CD8-positive, alpha-beta memory T cell (primary cell): ENCODE measurements around the gene KCNQ5. TPM values are rescaled to one million over a fixed set of nuclear protein-coding genes. Genes with fewer than 3 reads are reported as not detected.

ENCODE experiments used
- CTCF ChIA-PET: fragments of 350-600 bp; sonication (Branson Sonifier 250); formaldehyde crosslinking; loops from one replicate; lab custom pipeline; 2021; ENCODE audit warnings: antibody characterized with exemption; lab: Charles Lee
- POLR2A ChIA-PET: fragments of 350-600 bp; sonication (Branson Sonifier 250); formaldehyde crosslinking; loops from one replicate; lab custom pipeline; 2021; ENCODE audit warnings: antibody characterized with exemption; lab: Charles Lee
- DNase-seq, 5 donors: peaks; one replicate each; pipeline versions ENCODE4 v3.0.0 to v3.0.0-alpha.2; 2020 to 2022; ENCODE audit warnings: mixed read lengths in 1 of 5
- H3K27ac ChIP-seq: one replicate; pipeline ENCODE4 v1.7.0; 2013; ENCODE audit warnings: low read depth, mild to moderate bottlenecking, low read length, moderate library complexity
- H3K27me3 ChIP-seq: 2 replicates; pipeline ENCODE4 v1.7.0; 2013; ENCODE audit warnings: low read length, mild to moderate bottlenecking; ENCODE audit not compliant: insufficient read depth, poor library complexity, severe bottlenecking
- H3K36me3 ChIP-seq: 2 replicates; pipeline ENCODE4 v1.7.0; 2013; ENCODE audit warnings: mild to moderate bottlenecking, low read length, moderate library complexity; ENCODE audit not compliant: insufficient read depth
- H3K4me1 ChIP-seq: 2 replicates; pipeline ENCODE4 v1.7.0; 2013; ENCODE audit warnings: mild to moderate bottlenecking, low read length, moderate library complexity; ENCODE audit not compliant: insufficient read depth
- H3K4me3 ChIP-seq: 2 replicates; pipeline ENCODE4 v1.7.0; 2013; ENCODE audit warnings: mild to moderate bottlenecking, low read length
- H3K9me3 ChIP-seq: 2 replicates; pipeline ENCODE4 v1.7.0; 2013; ENCODE audit warnings: mild to moderate bottlenecking, low read length
- H3K27ac Mint-ChIP-seq, 8 donors: one replicate each; pipeline ENCODE4 v1.8.0; 2020 to 2021; ENCODE audit warnings: mixed read lengths in 8 of 8, mild to moderate bottlenecking in 6 of 8, inconsistent platforms in 3 of 8, moderate library complexity in 3 of 8
- H3K27me3 Mint-ChIP-seq, 2 donors: one replicate each; pipeline ENCODE4 v1.8.0; 2020 to 2021; ENCODE audit warnings: mixed read lengths in 2 of 2, mild to moderate bottlenecking in 1 of 2, moderate library complexity in 1 of 2
- H3K36me3 Mint-ChIP-seq, 3 donors: one replicate each; pipeline ENCODE4 v1.8.0; 2020 to 2021; ENCODE audit warnings: mixed read lengths in 3 of 3, inconsistent platforms in 1 of 3, mild to moderate bottlenecking in 1 of 3
- H3K4me1 Mint-ChIP-seq, 3 donors: one replicate each; pipeline ENCODE4 v1.8.0; 2020 to 2021; ENCODE audit warnings: mixed read lengths in 3 of 3, inconsistent platforms in 1 of 3, mild to moderate bottlenecking in 1 of 3
- H3K4me3 Mint-ChIP-seq, 7 donors: one replicate each; pipeline ENCODE4 v1.8.0; 2020 to 2021; ENCODE audit warnings: mixed read lengths in 7 of 7, mild to moderate bottlenecking in 6 of 7, moderate library complexity in 4 of 7, inconsistent platforms in 2 of 7
- H3K9me3 Mint-ChIP-seq, 5 donors: one replicate each; pipeline ENCODE4 v1.8.0; 2020 to 2022; ENCODE audit warnings: mixed read lengths in 5 of 5, mild to moderate bottlenecking in 3 of 5, moderate library complexity in 2 of 5, inconsistent platforms in 1 of 5
- polyA plus RNA-seq: library from polyadenylated mRNA; unstranded; fragments of 300-500 nt; fragmentation: Illumina TruSeq; gene quantifications from one replicate; pipeline ENCODE4 v1.2.3, GENCODE V29; 2021
- total RNA-seq, 2 experiments: library from RNA; stranded (reverse); gene quantifications; one replicate each; pipeline ENCODE4 v1.2.3, GENCODE V29; 2021

The KCNQ5 gene
- total and polyA plus RNA-seq, 3 experiments from 2014 or later, result 0.85 to 8.5 (median 7.9) TPM

DNA sequence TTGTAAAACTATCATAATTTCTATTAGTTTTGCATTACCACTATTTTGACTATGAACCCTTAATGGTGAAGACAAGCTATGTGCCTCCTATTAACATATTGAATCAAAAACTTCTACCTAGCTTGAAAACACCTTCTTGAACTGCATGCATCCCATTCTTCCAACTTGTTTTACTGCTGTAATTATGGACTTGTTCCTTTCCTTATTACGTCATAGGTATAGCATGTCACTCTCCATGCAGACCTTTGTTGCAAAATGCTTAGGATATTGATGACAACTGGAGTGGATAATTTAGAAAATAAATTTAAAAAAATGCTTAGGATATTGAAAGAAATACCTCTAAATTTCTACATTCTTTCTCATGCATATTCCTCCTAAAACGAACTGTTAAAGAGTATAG, 219.3 kb downstream of the KCNQ5 start:
- Mint-ChIP-seq H3K27ac (no peak overlapping the region), H3K9me3 (no peaks in the 10 kb centered on the region), H3K4me1 (no peaks in the 10 kb centered on the region), H3K36me3 (peaks cover 0 to 4% (median 2%) of the 10 kb centered on the region in 3 donors), H3K27me3 (no peaks in the 10 kb centered on the region), H3K4me3 (no peak overlapping the region)
- Histone ChIP-seq H3K9me3 (no peaks in the 10 kb centered on the region), H3K4me3 (no peak overlapping the region), H3K27me3 (no peaks in the 10 kb centered on the region), H3K27ac (no peak overlapping the region), H3K36me3 (no peaks in the 10 kb centered on the region), H3K4me1 (no peaks in the 10 kb centered on the region)
- ChIA-PET POLR2A (no interaction called here), CTCF (no interaction called here)
- no peak for DNase-seq

DNA sequence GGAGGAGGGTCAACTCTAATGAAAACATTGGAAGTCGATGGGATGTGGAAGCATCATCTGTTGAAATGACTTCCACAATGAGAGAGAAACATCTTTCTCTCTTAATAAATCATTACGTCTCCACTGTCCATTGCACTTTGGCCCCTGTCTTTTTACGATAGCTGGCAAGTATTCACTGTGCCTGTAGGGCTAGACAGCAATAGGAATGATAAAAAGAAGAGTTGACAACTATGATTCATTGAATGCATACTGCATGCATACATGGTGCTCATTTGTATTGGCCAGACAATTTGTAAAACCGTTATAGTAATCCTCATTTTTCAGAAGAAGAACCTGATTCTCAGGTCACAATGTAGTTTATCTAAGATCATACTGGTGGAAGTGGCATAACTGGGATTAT, 220.3 kb downstream of the KCNQ5 start:
- Histone ChIP-seq H3K4me3 (no peak overlapping the region), H3K27ac (no peak overlapping the region), H3K4me1 (no peaks in the 10 kb centered on the region), H3K36me3 (no peaks in the 10 kb centered on the region), H3K27me3 (no peaks in the 10 kb centered on the region), H3K9me3 (no peaks in the 10 kb centered on the region)
- H3K4me3 Mint-ChIP-seq, result no peak overlapping the region
- H3K9me3 Mint-ChIP-seq, result no peaks in the 10 kb centered on the region
- peaks cover 0 to 4% (median 2%) of the 10 kb centered on the region in 3 donors for H3K36me3 Mint-ChIP-seq
- H3K27ac Mint-ChIP-seq, result no peak overlapping the region
- ChIA-PET POLR2A (no interaction called here), CTCF (no interaction called here)
- no peak for DNase-seq
- H3K27me3 Mint-ChIP-seq, result no peaks in the 10 kb centered on the region
- H3K4me1 Mint-ChIP-seq, result no peaks in the 10 kb centered on the region

DNA sequence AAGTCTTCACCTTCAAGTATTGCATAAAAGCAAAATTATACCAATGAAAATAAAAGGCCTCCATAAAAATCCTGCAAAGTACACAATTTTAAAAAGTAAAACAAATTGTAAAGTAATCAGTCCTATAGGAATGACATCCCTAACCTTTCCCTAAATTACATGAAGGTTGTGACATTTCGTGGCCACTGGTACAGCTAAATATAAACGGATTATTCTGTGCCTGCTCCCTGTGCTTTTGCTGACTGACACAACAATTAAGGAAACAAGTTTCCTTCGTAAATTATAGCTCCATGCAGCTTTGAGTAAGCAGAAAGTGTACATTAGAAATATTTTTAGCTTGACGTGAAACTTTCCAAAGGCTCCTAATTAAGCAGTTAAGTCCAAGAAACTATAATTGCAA, 222.8 kb downstream of the KCNQ5 start:
- Mint-ChIP-seq H3K4me1 (no peaks in the 10 kb centered on the region), H3K4me3 (no peak overlapping the region), H3K36me3 (peaks cover 0 to 4% (median 2%) of the 10 kb centered on the region in 3 donors), H3K9me3 (no peaks in the 10 kb centered on the region), H3K27ac (no peak overlapping the region), H3K27me3 (no peaks in the 10 kb centered on the region)
- no peaks in the 10 kb centered on the region for H3K4me1 ChIP-seq
- H3K27me3 ChIP-seq, result no peaks in the 10 kb centered on the region
- H3K27ac ChIP-seq, result no peak overlapping the region
- no peak for DNase-seq
- no peak overlapping the region for H3K4me3 ChIP-seq
- no peaks in the 10 kb centered on the region for H3K9me3 ChIP-seq
- ChIA-PET CTCF (no interaction called here), POLR2A (no interaction called here)
- H3K36me3 ChIP-seq, result no peaks in the 10 kb centered on the region

DNA sequence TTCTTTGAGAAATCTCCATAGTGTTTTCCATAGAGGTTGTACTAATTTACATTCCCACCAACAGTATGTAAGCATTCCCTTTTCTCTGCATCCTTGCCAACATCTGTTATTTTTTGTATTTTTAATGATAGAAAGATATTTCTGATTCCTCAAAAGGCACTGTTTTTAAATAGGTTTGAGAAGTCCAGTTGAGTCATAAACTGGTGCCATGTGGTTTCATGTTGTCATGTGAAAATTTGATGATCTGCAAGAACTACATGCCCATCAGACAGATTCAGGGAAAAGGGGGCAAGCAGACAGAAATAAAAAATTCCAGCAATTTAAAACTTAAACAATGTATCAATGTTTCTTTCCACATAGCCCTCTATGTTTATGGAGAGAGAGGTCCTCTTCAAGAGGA, 227.5 kb downstream of the KCNQ5 start:
- Histone ChIP-seq H3K4me1 (no peaks in the 10 kb centered on the region), H3K4me3 (no peak overlapping the region), H3K9me3 (no peaks in the 10 kb centered on the region), H3K27ac (no peak overlapping the region), H3K27me3 (no peaks in the 10 kb centered on the region), H3K36me3 (no peaks in the 10 kb centered on the region)
- H3K27me3 Mint-ChIP-seq, result no peaks in the 10 kb centered on the region
- no peaks in the 10 kb centered on the region for H3K9me3 Mint-ChIP-seq
- H3K4me1 Mint-ChIP-seq, result no peaks in the 10 kb centered on the region
- no peak for DNase-seq
- CTCF ChIA-PET, result no interaction called here
- H3K4me3 Mint-ChIP-seq, result no peak overlapping the region
- H3K36me3 Mint-ChIP-seq, result no peaks in the 10 kb centered on the region
- no peak overlapping the region for H3K27ac Mint-ChIP-seq
- POLR2A ChIA-PET, result no interaction called here

DNA sequence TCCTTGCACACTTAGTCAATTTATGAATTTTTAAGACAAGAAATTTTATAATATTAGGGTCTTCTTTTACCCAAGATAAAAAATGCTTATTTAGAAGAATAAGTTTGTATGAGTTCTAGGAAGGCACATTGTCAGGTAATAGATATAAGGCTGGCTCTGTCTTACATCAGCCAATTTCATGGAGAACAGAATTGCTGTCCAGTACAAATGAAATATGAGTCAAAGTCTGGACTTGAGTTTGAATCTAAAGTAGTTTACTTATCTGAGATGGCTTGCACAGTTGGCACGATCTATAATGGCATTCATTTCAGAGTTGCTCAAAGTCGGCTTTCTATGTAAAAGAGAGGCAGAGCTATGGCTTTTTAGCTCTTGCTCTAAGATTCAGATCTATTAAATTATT, 228.2 kb downstream of the KCNQ5 start:
- no peaks in the 10 kb centered on the region for H3K27me3 Mint-ChIP-seq
- Histone ChIP-seq H3K4me1 (no peaks in the 10 kb centered on the region), H3K9me3 (no peaks in the 10 kb centered on the region), H3K36me3 (no peaks in the 10 kb centered on the region), H3K4me3 (no peak overlapping the region), H3K27ac (no peak overlapping the region), H3K27me3 (no peaks in the 10 kb centered on the region)
- no peak overlapping the region for H3K4me3 Mint-ChIP-seq
- H3K36me3 Mint-ChIP-seq, result no peaks in the 10 kb centered on the region
- POLR2A ChIA-PET, result no interaction called here
- CTCF ChIA-PET, result no interaction called here
- no peak for DNase-seq
- no peaks in the 10 kb centered on the region for H3K4me1 Mint-ChIP-seq
- no peaks in the 10 kb centered on the region for H3K9me3 Mint-ChIP-seq
- no peak overlapping the region for H3K27ac Mint-ChIP-seq

DNA sequence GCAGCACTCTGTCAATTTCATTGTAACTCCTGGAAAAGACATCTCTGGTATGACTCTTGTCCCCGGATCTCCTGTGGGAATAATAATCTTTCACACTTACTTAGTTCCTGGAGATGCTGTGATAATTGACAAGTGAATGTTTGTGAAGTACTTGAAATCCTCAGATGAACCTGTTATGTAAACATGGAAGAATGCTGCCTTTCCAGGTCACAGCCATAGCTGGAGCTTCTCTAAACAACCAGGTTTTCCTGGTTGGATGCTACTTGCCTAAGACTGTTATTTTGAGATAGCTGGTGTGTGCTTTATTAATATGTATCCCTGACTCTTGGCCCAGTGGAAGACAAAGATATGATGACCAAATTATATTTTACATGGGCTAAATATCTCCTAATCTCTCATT, 228.6 kb downstream of the KCNQ5 start:
- ChIA-PET CTCF (no interaction called here), POLR2A (interaction anchor here (0.5 kb wide), 1 partner anchor 834 kb away, joined by 3 read pairs; no protein-coding TSS in a partner anchor)
- Mint-ChIP-seq H3K27ac (no peak overlapping the region), H3K27me3 (no peaks in the 10 kb centered on the region), H3K4me3 (no peak overlapping the region), H3K9me3 (no peaks in the 10 kb centered on the region), H3K36me3 (no peaks in the 10 kb centered on the region), H3K4me1 (no peaks in the 10 kb centered on the region)
- Histone ChIP-seq H3K27me3 (no peaks in the 10 kb centered on the region), H3K27ac (no peak overlapping the region), H3K9me3 (no peaks in the 10 kb centered on the region), H3K4me3 (no peak overlapping the region), H3K36me3 (no peaks in the 10 kb centered on the region), H3K4me1 (no peaks in the 10 kb centered on the region)
- no peak for DNase-seq

DNA sequence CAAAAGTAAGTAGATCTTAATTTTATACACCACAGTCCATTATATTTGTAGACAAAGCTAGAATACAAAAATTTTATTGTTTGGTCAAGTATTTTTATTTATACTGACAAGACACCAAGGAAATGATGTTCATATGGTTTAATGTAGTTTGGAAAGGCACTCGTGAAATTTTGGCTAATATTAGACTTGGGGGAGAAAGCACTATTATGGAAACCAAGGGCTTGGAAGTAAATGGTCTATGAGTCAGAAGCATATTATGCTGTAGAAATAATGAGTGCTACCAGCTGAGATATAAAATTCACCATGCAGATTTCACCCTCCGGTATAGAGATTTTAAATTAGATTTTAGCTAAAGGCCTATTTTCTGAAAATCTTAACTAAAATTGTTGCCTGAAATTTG, 233.6 kb downstream of the KCNQ5 start:
- Mint-ChIP-seq H3K9me3 (no peaks in the 10 kb centered on the region), H3K4me1 (no peaks in the 10 kb centered on the region), H3K27me3 (no peaks in the 10 kb centered on the region), H3K27ac (no peak overlapping the region), H3K36me3 (no peaks in the 10 kb centered on the region), H3K4me3 (no peak overlapping the region)
- ChIA-PET CTCF (no interaction called here), POLR2A (no interaction called here)
- Histone ChIP-seq H3K9me3 (no peaks in the 10 kb centered on the region), H3K27me3 (no peaks in the 10 kb centered on the region), H3K4me1 (no peaks in the 10 kb centered on the region), H3K36me3 (no peaks in the 10 kb centered on the region), H3K27ac (no peak overlapping the region), H3K4me3 (no peak overlapping the region)
- no peak for DNase-seq

DNA sequence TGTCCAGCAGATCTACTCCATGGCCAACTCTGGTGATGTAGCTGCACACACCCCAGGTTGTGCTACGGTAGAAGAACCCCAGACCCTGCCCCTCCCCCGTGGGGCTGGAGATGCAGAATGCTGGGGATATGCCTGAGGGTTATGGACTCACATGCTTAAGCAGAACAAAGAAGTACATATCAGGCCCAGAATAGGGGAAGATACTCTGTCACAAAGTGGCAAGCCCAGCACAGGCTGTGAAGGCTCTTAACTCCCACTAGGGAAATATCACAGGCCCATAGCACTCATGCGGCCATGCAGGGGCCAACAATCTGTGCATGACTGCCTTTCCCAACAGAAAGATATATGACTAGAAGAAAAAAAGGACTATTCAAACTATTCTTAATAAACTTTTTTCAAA, 234.9 kb downstream of the KCNQ5 start:
- ChIA-PET CTCF (no interaction called here), POLR2A (no interaction called here)
- DNase-seq, result no peak
- no peaks in the 10 kb centered on the region for H3K36me3 ChIP-seq
- H3K4me3 Mint-ChIP-seq, result no peak overlapping the region
- H3K27ac ChIP-seq, result no peak overlapping the region
- H3K27ac Mint-ChIP-seq, result no peak overlapping the region
- H3K4me1 Mint-ChIP-seq, result no peaks in the 10 kb centered on the region
- H3K27me3 ChIP-seq, result no peaks in the 10 kb centered on the region
- H3K4me3 ChIP-seq, result no peak overlapping the region
- no peaks in the 10 kb centered on the region for H3K36me3 Mint-ChIP-seq
- no peaks in the 10 kb centered on the region for H3K9me3 Mint-ChIP-seq
- H3K4me1 ChIP-seq, result no peaks in the 10 kb centered on the region
- H3K9me3 ChIP-seq, result no peaks in the 10 kb centered on the region
- no peaks in the 10 kb centered on the region for H3K27me3 Mint-ChIP-seq
